ENCODE data around the gene MLEC. TPM values are rescaled to one million over a fixed set of nuclear protein-coding genes. Genes with fewer than 3 reads are reported as not detected.

MLEC gene
- total RNA-seq (2022; extraction: Qiagen RNA extraction; ENCODE audit: low read depth) = 91.9 to 106 TPM (median 101 TPM) in 5 replicates

GRCh38 chr12:120686690-120687577, at the start of gene MLEC:
Gene MLEC (plus strand): TSS chr12:120687149. CDS start chr12:120687297, 148 bp downstream.

DNA sequence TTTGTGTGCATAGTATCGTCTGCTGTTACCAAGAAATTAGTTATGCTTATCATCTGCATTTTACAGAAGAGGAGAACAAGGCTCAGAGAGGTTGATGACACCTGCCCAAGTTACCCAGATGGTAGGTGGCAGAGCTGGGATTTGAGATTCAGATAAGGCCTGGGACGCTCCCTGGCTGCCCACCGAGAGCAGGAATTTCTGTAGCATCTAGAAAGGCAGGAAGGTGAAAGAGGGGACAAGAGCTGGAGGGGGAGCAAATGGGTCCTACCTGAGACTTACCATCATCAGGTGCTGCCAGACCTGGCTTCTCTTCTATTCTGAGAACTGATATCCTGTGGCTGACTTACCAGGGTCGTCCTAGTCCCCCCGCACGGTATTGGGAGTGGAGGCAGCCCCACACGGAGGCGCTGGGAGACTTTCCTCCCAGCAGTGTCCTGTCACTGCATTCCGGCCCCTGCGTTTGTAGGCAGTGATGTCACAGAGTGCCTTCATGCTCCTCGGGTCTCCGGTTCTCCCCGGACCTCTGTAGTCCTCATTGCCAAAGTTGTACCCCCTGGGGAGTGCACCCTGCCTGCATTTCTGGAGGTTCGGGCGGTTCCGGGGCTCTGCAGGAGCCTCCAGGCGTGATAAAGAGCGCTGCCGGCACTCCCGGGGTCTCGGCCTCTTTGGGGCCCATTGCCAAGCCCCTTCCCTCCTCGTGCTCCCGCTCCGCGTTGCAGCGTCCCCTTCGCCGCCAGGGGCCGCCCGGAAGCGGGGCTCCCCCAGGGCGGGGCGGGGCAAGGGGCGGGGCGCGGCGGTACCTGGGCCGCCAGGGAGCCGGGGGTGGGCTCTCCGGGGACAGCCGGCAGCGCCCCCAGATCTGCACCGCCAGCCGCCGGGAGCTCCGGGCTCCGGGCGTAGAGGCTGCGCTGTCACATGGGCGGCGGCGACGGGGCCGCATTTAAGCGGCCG, 46.9 kb upstream of the MLEC start, which contains the start of gene CABP1:
Gene CABP1 (plus strand): TSS at position 856 of the 951 bp plus-strand sequence. CDS start 60 bp downstream, at position 916.

DNA sequence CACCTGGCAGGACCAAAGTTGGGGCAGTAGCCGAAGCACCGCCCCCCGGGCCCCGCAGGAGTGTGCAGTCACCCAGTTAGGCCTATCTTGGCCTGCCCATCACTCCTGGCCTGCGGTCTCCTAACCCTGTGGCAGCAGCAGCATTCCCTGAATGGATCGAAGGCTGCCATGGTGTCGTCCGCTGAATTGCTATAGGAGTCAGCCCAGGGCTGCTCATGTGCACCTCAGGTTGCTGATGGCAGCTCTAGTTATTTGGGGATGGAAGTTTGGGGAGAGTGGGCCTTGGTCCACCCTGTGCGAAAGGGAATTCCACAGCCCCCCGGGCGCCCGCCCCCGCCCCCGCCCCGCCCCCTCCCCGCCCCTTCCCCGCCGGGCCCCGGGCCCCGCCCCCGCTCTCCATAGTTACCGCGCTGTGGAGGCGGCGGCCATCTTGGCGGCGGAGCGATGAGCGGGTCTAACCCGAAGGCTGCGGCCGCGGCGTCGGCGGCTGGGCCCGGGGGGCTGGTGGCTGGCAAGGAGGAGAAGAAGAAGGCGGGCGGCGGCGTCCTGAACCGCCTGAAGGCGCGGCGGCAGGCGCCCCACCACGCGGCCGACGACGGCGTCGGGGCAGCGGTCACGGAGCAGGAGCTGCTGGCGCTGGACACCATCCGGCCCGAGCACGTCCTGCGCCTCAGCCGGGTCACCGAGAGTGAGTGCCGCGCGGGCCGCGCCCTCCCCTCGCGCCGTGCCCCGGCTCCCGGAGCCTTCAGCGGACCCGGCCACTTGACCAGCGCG, 23.3 kb downstream of the MLEC start, which contains the start of gene UNC119B:
Gene UNC119B (plus strand): TSS at position 428 of the 774 bp plus-strand sequence. CDS start 17 bp downstream, at position 445.

DNA sequence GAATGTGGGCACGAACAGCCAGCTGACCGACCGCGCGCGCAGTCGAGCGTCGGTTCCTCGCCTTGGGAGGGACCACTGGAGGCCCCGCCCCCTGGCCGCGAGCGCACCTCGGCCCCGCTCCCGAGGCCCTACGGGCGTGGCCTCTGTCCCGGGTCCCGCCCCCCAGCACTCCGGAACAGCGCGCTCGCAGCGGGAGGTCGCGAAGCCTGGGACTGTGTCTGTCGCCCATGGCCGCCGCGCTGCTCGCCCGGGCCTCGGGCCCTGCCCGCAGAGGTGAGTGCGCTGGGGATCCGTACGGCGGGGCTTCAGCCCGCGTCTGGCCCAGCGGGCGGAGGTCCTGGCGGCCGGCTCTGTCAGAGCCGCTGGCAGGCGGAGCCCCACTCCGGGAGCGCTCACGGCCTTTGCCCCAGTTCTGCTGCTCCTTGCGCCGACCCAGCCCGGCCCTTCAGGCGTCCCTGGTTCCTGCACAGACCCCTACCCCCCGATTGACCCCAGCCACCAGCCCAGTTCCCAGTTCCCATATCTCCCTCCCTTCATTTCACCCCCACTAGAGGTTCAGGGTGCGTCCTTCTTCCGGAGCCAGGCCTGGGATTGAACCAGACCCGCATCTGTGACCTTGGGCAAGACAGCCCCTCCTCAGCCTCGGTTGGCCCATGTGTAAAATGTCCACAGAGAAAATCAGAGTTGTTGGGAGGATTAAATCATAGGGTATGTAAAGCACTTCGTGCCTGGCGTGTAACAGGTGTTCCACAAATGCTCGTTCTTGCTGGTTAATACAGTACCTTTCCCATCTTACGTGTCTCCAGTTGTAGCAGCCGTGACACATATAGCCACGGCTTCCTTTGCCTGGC, 38.9 kb downstream of the MLEC start, which contains the start of gene ACADS:
Gene ACADS (plus strand): TSS at position 168 of the 851 bp plus-strand sequence. CDS start 60 bp downstream, at position 228.

Other genes with a start within 250 kb of the MLEC start
- gene COX6A1, start 249.0 kb upstream of the MLEC start, total RNA-seq (2022; extraction: Qiagen RNA extraction; ENCODE audit: low read depth) = 780 to 819 TPM (median 788 TPM) in 5 replicates
- 70.8 to 85.1 TPM (median 80.4 TPM) in 5 replicates for gene TRIAP1, start 240.8 kb upstream of the MLEC start, total RNA-seq (2022; extraction: Qiagen RNA extraction; ENCODE audit: low read depth)
- 20.4 to 29.3 TPM (median 26.5 TPM) in 5 replicates for gene GATC, start 240.7 kb upstream of the MLEC start, total RNA-seq (2022; extraction: Qiagen RNA extraction; ENCODE audit: low read depth)
- 174 to 227 TPM (median 219 TPM) in 5 replicates for gene SRSF9, start 217.4 kb upstream of the MLEC start, total RNA-seq (2022; extraction: Qiagen RNA extraction; ENCODE audit: low read depth)
- 628 to 719 TPM (median 667 TPM) in 5 replicates for gene DYNLL1, start 191.0 kb upstream of the MLEC start, total RNA-seq (2022; extraction: Qiagen RNA extraction; ENCODE audit: low read depth)
- 27.4 to 29.6 TPM (median 27.9 TPM) in 5 replicates for gene COQ5, start 158.0 kb upstream of the MLEC start, total RNA-seq (2022; extraction: Qiagen RNA extraction; ENCODE audit: low read depth)
- 96.8 to 114 TPM (median 106 TPM) in 5 replicates for gene RNF10, start 152.8 kb upstream of the MLEC start, total RNA-seq (2022; extraction: Qiagen RNA extraction; ENCODE audit: low read depth)
- gene POP5, start 105.7 kb upstream of the MLEC start, total RNA-seq (2022; extraction: Qiagen RNA extraction; ENCODE audit: low read depth) = 51.4 to 60.8 TPM (median 52.9 TPM) in 5 replicates
- gene CABP1, start 46.5 kb upstream of the MLEC start, total RNA-seq (2022; extraction: Qiagen RNA extraction; ENCODE audit: low read depth) = 0.27 to 0.60 TPM (median 0.38 TPM) in 5 replicates
- gene UNC119B, start 23.3 kb downstream of the MLEC start, total RNA-seq (2022; extraction: Qiagen RNA extraction; ENCODE audit: low read depth) = 25.9 to 31.2 TPM (median 29.7 TPM) in 5 replicates
- gene ACADS, start 38.7 kb downstream of the MLEC start, total RNA-seq (2022; extraction: Qiagen RNA extraction; ENCODE audit: low read depth) = 9.7 to 10.3 TPM (median 9.8 TPM) in 5 replicates
- 40.4 to 54.3 TPM (median 53.0 TPM) in 5 replicates for gene SPPL3, start 217.2 kb downstream of the MLEC start, total RNA-seq (2022; extraction: Qiagen RNA extraction; ENCODE audit: low read depth)

Data from A549 treated with DMSO at 1 μM for 4 hours (cell line).